ENCODE measurements around the gene PLXNA4.

PLXNA4 gene

DNA sequence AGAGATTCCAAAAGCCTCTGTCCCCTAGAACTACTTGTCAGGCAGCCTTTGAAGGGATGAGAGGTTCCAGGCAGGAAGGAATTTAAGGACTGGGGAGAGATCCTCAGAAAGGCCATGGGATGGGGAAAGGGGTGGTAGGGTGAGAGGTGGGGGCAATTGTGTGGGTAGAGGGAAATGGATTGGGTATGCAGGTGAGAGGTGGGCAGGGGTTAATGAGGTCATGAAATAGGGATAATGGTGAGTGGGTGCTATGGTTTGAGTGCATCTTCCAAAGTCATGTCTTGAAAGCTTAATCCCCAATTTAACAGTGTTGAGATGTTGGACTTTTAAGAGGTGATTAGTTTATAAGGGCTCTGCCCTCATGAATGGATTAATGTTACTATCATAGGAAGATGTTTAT lies 383.5 kb downstream of the PLXNA4 start:
- no peak overlapping the region for H3K4me3 ChIP-seq (replicated peaks; ENCODE audit: insufficient read depth, low read length)
- peaks cover 6% of the 10 kb centered on the region for H3K27me3 ChIP-seq (ENCODE audit: insufficient read depth, poor library complexity, severe bottlenecking)

DNA sequence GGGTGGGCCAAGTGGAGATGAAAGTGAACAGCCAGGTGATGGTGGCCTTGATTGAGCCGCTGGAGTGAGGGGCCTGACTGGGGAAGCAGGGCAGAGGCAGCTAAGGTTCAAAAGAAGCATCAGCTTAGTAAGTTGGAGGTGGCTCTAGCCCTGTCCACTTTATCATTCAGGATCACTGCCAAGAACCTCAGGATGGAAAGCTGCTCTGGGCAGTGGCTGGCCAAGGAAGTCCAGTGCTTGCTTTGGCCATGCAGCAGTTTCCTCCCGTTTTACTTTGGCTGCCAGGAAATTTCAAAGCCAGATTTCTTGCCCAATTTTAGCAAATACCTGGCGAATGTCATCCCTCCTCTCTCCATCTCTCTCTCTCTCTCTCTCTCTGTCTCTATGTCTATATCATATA lies 384.9 kb downstream of the PLXNA4 start:
- Histone ChIP-seq H3K27ac (replicated peaks) (no peak overlapping the region), H3K4me3 (replicated peaks; ENCODE audit: insufficient read depth, low read length) (no peak overlapping the region), H3K27me3 (ENCODE audit: insufficient read depth, poor library complexity, severe bottlenecking) (peaks cover 6% of the 10 kb centered on the region)
- no peak for DNase-seq (ENCODE audit: low read depth in 1 of 2, low spot score in 1 of 2)
- no peak for TF ChIP-seq POLR2AphosphoS5 (IDR thresholded peaks at IDR 0.05; ENCODE audit: low read depth)
- no peak for TF ChIP-seq SPI1 (IDR thresholded peaks at IDR 0.05; ENCODE audit: borderline replicate concordance, low read depth)
- TF ChIP-seq, protein P1, sequence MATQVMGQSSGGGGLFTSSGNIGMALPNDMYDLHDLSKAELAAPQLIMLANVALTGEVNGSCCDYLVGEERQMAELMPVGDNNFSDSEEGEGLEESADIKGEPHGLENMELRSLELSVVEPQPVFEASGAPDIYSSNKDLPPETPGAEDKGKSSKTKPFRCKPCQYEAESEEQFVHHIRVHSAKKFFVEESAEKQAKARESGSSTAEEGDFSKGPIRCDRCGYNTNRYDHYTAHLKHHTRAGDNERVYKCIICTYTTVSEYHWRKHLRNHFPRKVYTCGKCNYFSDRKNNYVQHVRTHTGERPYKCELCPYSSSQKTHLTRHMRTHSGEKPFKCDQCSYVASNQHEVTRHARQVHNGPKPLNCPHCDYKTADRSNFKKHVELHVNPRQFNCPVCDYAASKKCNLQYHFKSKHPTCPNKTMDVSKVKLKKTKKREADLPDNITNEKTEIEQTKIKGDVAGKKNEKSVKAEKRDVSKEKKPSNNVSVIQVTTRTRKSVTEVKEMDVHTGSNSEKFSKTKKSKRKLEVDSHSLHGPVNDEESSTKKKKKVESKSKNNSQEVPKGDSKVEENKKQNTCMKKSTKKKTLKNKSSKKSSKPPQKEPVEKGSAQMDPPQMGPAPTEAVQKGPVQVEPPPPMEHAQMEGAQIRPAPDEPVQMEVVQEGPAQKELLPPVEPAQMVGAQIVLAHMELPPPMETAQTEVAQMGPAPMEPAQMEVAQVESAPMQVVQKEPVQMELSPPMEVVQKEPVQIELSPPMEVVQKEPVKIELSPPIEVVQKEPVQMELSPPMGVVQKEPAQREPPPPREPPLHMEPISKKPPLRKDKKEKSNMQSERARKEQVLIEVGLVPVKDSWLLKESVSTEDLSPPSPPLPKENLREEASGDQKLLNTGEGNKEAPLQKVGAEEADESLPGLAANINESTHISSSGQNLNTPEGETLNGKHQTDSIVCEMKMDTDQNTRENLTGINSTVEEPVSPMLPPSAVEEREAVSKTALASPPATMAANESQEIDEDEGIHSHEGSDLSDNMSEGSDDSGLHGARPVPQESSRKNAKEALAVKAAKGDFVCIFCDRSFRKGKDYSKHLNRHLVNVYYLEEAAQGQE (IDR thresholded peaks at IDR 0.05; ENCODE audit: insufficient replicate concordance, low read depth), result no peak
- TF ChIP-seq GABPA (IDR thresholded peaks at IDR 0.05; ENCODE audit: low read depth), result no peak
- TF ChIP-seq, protein P2, sequence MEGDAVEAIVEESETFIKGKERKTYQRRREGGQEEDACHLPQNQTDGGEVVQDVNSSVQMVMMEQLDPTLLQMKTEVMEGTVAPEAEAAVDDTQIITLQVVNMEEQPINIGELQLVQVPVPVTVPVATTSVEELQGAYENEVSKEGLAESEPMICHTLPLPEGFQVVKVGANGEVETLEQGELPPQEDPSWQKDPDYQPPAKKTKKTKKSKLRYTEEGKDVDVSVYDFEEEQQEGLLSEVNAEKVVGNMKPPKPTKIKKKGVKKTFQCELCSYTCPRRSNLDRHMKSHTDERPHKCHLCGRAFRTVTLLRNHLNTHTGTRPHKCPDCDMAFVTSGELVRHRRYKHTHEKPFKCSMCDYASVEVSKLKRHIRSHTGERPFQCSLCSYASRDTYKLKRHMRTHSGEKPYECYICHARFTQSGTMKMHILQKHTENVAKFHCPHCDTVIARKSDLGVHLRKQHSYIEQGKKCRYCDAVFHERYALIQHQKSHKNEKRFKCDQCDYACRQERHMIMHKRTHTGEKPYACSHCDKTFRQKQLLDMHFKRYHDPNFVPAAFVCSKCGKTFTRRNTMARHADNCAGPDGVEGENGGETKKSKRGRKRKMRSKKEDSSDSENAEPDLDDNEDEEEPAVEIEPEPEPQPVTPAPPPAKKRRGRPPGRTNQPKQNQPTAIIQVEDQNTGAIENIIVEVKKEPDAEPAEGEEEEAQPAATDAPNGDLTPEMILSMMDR (IDR thresholded peaks at IDR 0.05; ENCODE audit: insufficient read depth, low read length), result no peak

More for the DNA sequence above, 383.5 kb downstream of the PLXNA4 start:
- DNase-seq (ENCODE audit: low read depth in 1 of 2, low spot score in 1 of 2), result no peak
- no peak overlapping the region for H3K27ac ChIP-seq (replicated peaks)
- TF ChIP-seq GABPA (IDR thresholded peaks at IDR 0.05; ENCODE audit: low read depth), result no peak
- no peak for TF ChIP-seq POLR2AphosphoS5 (IDR thresholded peaks at IDR 0.05; ENCODE audit: low read depth)
- TF ChIP-seq, protein P2 (IDR thresholded peaks at IDR 0.05; ENCODE audit: insufficient read depth, low read length), result no peak
- no peak for TF ChIP-seq SPI1 (IDR thresholded peaks at IDR 0.05; ENCODE audit: borderline replicate concordance, low read depth)
- TF ChIP-seq, protein P1 (IDR thresholded peaks at IDR 0.05; ENCODE audit: insufficient replicate concordance, low read depth), result no peak

DNA sequence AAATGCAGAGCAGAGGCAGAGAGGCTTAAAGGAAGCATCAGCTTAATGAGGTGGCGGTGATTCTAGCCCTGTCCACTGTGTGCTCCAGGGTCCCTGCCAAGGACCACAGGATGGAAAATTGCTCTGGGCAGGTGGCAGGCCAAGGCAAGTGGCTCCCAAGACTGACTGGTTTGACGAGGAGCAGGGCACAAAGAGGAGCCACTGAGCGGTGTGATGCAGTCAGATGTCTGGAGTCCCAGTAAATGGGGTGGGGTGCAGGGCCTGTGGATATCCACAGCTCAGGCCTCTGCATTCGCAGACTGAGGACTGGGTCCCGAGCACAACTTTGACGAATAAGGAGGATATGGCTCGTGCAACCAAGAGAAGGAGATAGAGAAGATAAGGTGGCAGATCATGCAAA lies 385.6 kb downstream of the PLXNA4 start:
- DNase-seq (ENCODE audit: low read depth in 1 of 2, low spot score in 1 of 2), result no peak

More for the DNA sequence above, 385.6 kb downstream of the PLXNA4 start:
- no peak for TF ChIP-seq SPI1 (IDR thresholded peaks at IDR 0.05; ENCODE audit: borderline replicate concordance, low read depth)
- TF ChIP-seq GABPA (IDR thresholded peaks at IDR 0.05; ENCODE audit: low read depth), result no peak
- TF ChIP-seq, protein P2 (IDR thresholded peaks at IDR 0.05; ENCODE audit: insufficient read depth, low read length), result no peak
- TF ChIP-seq, protein P1 (IDR thresholded peaks at IDR 0.05; ENCODE audit: insufficient replicate concordance, low read depth), result no peak
- no peak for TF ChIP-seq POLR2AphosphoS5 (IDR thresholded peaks at IDR 0.05; ENCODE audit: low read depth)
- Histone ChIP-seq H3K27ac (replicated peaks) (no peak overlapping the region), H3K27me3 (ENCODE audit: insufficient read depth, poor library complexity, severe bottlenecking) (peaks cover 2% of the 10 kb centered on the region), H3K4me3 (replicated peaks; ENCODE audit: insufficient read depth, low read length) (no peak overlapping the region)
